Stimulated activated CD4-positive, alpha-beta T cell treated with anti-CD3 and anti-CD28 coated beads, Interleukin-1b, Interleukin-23, amount 100 ng/mL, for 48 hours (primary cell): ENCODE results near the gene WASL.
A peak's percentile ranks its signal among the peaks of the same experiment; 100 is the strongest.
"Not testable (repeated sequence)": the region's sequence is repeated elsewhere in the genome, so short reads cannot be mapped to it uniquely, and the experiment has no call there.

Experiments used
- DNase-seq: peaks from one replicate; pipeline ENCODE4 v3.0.0-alpha.2; 2020

The WASL gene

GRCh38 chr7:123748734-123749536 is at the start of gene WASL:
Gene WASL, minus strand, starts transcription at chr7:123749003. Its CDS starts 269 bp downstream, at chr7:123748734.
- DNase-seq = peak; percentile 86

GRCh38 chr7:123797673-123798531 is 49.1 kb upstream of the WASL start:
- no peak for DNase-seq

GRCh38 chr7:123796568-123796967 is 47.8 kb upstream of the WASL start:
- DNase-seq = no peak

GRCh38 chr7:123795917-123796316 is 47.1 kb upstream of the WASL start:
- DNase-seq = no peak

GRCh38 chr7:123795116-123795515 is 46.3 kb upstream of the WASL start:
- DNase-seq = not testable (repeated sequence)

GRCh38 chr7:123792547-123792946 is 43.7 kb upstream of the WASL start:
- DNase-seq = no peak

GRCh38 chr7:123791001-123791400 is 42.2 kb upstream of the WASL start:
- no peak for DNase-seq

GRCh38 chr7:123789817-123790216 is 41.0 kb upstream of the WASL start:
- no peak for DNase-seq

GRCh38 chr7:123789206-123789784 is 40.5 kb upstream of the WASL start:
- DNase-seq = no peak

- DNase-seq = no peak
These were observed 39.8 kb upstream of the WASL start for GRCh38 chr7:123788584-123788983.

- DNase-seq = no peak
These were observed 38.6 kb upstream of the WASL start for GRCh38 chr7:123787220-123788007.

GRCh38 chr7:123784263-123784662 is 35.5 kb upstream of the WASL start:
- DNase-seq = no peak

GRCh38 chr7:123783820-123784219 is 35.0 kb upstream of the WASL start:
- no peak for DNase-seq

GRCh38 chr7:123782071-123782798 is 33.4 kb upstream of the WASL start:
- DNase-seq = no peak

GRCh38 chr7:123780472-123780871 is 31.7 kb upstream of the WASL start:
- DNase-seq = not testable (repeated sequence)

- no peak for DNase-seq
These were observed 25.7 kb upstream of the WASL start for GRCh38 chr7:123774496-123774895.

GRCh38 chr7:123773481-123773880 is 24.7 kb upstream of the WASL start:
- DNase-seq = no peak

GRCh38 chr7:123772652-123773051 is 23.8 kb upstream of the WASL start:
- no peak for DNase-seq

- DNase-seq = no peak
These were observed 23.0 kb upstream of the WASL start for GRCh38 chr7:123771846-123772245.

- DNase-seq = no peak
These were observed 22.5 kb upstream of the WASL start for GRCh38 chr7:123771256-123771655.

GRCh38 chr7:123770378-123770777 is 21.6 kb upstream of the WASL start:
- DNase-seq = peak; percentile 21

GRCh38 chr7:123769371-123769770 is 20.6 kb upstream of the WASL start:
- DNase-seq = no peak
